Cardiac muscle cell (in vitro differentiated cells and primary cell): ENCODE data around the gene NLRP9. TPM values are rescaled to one million over a fixed set of nuclear protein-coding genes. Genes with fewer than 3 reads are reported as not detected.

Source experiments
- DNase-seq, 2 donors: peaks; one replicate each; pipeline versions ENCODE4 v3.0.0 to v3.0.0-alpha.2; 2010 to 2017; ENCODE audit warnings: low read depth in 1 of 2, low spot score in 1 of 2
- H3K27ac ChIP-seq: fragments of 200-600 bp; sonication (generic); 2 replicates; pipeline ENCODE4 v1.5.1; 2016
- H3K27me3 ChIP-seq: fragments of 200-600 bp; sonication (generic); 2 replicates; pipeline ENCODE4 v1.6.0; 2016; ENCODE audit warnings: control low read depth
- H3K36me3 ChIP-seq: fragments of 200-600 bp; sonication (generic); 2 replicates; pipeline ENCODE4 v1.5.1; 2016; ENCODE audit warnings: control low read depth
- H3K4me1 ChIP-seq: fragments of 200-600 bp; sonication (generic); 2 replicates; pipeline ENCODE4 v1.8.1; 2017; ENCODE audit warnings: low read depth, mild to moderate bottlenecking, mixed run types
- H3K4me3 ChIP-seq: fragments of 200-600 bp; sonication (generic); 2 replicates; pipeline ENCODE4 v1.5.1; 2016; ENCODE audit warnings: mild to moderate bottlenecking
- H3K9me3 ChIP-seq: fragments of 200-600 bp; sonication (generic); 2 replicates; pipeline ENCODE4 v1.5.1; 2017; ENCODE audit warnings: low read depth, mild to moderate bottlenecking, control low read depth
- polyA plus RNA-seq: library from polyadenylated mRNA; unstranded; fragments of >200 nt; fragmentation: Nextera tagmentation; extraction: Ambion mirVana; gene quantifications from 2 replicates; pipeline ENCODE4 v1.2.1, GENCODE V29; 2016
- total RNA-seq: library from RNA; depleted of rRNA; stranded (reverse); fragments of >200 nt; gene quantifications from 2 replicates; pipeline ENCODE4 v1.2.3, GENCODE V29; 2016
- TF ChIP-seq, protein P1 (sequence below): IDR thresholded peaks from 2 replicates; pipeline ENCODE4 v1.5.1; 2012; ENCODE audit warnings: low read depth, mild to moderate bottlenecking, low read length

Gene NLRP9
- total and polyA plus RNA-seq, 2 experiments from 2014 or later, result not detected

DNA sequence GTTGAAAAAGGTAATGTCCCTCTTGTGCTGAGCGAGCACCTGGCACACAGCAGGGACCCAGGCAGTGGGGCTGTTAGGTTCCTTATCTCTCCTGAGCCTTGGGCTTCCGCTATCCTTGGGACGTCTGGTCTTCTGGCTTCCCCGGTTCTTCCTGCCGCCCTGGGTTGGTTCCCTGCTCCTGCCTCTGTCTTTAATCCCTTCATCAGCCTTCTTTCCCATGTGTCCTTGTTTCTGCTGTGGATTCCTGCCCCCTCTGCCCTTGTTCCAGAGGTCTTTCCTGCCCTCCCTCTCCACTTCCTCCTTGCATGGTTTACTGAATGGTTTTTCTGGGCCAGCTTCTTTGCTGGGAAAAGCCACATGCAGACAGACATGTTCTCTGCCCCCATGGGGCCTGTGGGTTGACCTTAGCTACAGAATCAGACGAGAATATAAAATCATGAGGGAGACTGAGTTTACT is 60.6 kb downstream of the NLRP9 start:
- no peaks in the 10 kb centered on the region for H3K27me3 ChIP-seq
- peaks cover 16% of the 10 kb centered on the region for H3K36me3 ChIP-seq
- DNase-seq, result no peak
- no peak overlapping the region for H3K4me3 ChIP-seq
- TF ChIP-seq, protein P1, sequence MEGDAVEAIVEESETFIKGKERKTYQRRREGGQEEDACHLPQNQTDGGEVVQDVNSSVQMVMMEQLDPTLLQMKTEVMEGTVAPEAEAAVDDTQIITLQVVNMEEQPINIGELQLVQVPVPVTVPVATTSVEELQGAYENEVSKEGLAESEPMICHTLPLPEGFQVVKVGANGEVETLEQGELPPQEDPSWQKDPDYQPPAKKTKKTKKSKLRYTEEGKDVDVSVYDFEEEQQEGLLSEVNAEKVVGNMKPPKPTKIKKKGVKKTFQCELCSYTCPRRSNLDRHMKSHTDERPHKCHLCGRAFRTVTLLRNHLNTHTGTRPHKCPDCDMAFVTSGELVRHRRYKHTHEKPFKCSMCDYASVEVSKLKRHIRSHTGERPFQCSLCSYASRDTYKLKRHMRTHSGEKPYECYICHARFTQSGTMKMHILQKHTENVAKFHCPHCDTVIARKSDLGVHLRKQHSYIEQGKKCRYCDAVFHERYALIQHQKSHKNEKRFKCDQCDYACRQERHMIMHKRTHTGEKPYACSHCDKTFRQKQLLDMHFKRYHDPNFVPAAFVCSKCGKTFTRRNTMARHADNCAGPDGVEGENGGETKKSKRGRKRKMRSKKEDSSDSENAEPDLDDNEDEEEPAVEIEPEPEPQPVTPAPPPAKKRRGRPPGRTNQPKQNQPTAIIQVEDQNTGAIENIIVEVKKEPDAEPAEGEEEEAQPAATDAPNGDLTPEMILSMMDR, result no peak
- no peaks in the 10 kb centered on the region for H3K9me3 ChIP-seq
- H3K4me1 ChIP-seq, result peaks cover 13% of the 10 kb centered on the region
- H3K27ac ChIP-seq, result no peak overlapping the region

DNA sequence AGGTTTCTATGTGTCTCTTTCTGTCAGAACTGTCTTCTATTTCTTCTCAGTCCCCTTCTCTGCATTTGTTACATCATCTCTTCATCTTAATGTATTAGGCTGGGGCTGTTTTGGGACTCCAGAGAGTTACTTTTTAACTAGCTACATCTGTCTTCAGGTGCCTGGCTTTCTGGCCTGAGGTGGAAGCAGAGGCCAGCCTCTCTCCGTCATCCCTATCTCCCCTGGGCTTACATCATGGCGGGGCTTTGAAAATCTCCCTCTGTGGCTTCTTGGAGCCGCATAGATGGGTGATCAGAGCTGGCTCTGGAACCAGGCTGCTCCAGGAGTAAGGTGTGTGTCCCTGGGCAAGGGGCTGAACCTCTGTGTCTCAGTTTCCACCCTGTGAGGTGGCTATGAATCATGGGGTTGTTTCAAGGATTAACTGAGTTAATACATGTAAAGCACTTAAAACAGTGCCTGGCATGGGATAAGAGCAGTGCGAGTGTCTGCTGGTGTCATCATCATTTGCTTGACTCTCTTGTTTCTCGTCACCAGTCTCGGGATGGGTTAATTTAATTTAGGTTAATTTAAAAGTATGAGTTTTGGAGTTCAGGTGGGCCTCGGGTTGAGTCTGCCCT is 61.2 kb downstream of the NLRP9 start:
- Histone ChIP-seq H3K27ac (no peak overlapping the region), H3K9me3 (no peaks in the 10 kb centered on the region), H3K4me3 (no peak overlapping the region), H3K36me3 (peaks cover 16% of the 10 kb centered on the region), H3K4me1 (peaks cover 13% of the 10 kb centered on the region), H3K27me3 (no peaks in the 10 kb centered on the region)
- TF ChIP-seq, protein P1, result no peak
- no peak for DNase-seq

DNA sequence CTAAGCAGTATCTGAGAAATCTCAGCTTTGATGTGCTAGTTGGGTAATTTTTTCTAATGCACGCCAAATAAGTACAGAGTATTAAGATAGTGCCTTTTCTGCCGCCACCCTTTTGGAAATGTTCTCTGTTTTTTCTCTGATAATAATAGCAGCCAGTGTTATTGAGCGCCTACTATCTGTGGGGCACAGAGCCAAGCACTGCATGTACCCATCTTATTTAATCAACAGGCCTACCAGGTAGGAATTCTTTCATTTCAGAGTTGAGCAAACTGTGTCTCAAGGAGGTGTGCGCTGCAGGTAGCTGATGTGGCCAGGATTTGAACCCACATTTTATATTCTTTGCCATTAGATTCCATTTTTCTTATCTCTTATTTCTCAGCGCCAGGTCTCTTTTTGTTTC is 61.8 kb downstream of the NLRP9 start:
- H3K27me3 ChIP-seq, result no peaks in the 10 kb centered on the region
- no peak overlapping the region for H3K27ac ChIP-seq
- H3K36me3 ChIP-seq, result peaks cover 16% of the 10 kb centered on the region
- H3K4me1 ChIP-seq, result peaks cover 13% of the 10 kb centered on the region
- TF ChIP-seq, protein P1, result peak; percentile 19
- H3K4me3 ChIP-seq, result peak overlapping the region; percentile 88
- no peaks in the 10 kb centered on the region for H3K9me3 ChIP-seq
- DNase-seq, result peak in 1 of 2 donors; percentile 27

DNA sequence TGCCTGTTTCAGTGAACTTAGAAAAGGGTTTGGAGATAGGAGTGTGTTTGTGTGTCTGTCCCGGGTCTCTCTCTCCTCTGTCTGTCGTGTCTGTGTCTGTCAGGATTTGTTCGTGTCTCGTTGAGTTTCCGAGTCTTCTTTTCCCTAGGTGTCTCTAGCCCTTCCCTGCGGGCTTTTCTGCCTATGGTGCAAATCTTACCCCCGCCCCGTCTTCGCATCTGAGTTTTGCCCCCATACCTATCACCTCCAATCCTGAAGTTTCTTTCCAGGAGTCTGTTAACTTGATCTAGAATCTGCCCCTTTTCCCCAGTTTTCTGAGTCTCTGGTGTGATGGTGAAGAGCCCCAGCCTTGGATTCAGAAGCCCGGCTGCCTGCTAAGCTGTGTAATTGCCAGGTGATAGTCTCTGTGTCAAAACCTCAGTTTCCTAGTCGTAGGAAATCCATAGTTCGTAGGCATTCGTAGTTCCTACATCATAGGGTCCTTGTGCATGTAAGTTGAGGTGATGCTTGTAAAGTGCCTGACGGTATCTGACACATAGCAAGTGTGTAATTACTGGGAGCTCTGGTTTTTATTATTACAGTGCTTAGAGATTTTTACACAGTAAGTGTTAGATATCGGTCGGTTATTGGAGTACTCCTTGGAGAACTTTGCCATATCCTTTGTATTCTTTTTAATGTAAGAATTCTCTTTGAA is 62.4 kb downstream of the NLRP9 start:
- Histone ChIP-seq H3K4me1 (peaks cover 13% of the 10 kb centered on the region), H3K9me3 (no peaks in the 10 kb centered on the region), H3K27me3 (no peaks in the 10 kb centered on the region), H3K36me3 (peaks cover 16% of the 10 kb centered on the region), H3K27ac (peak overlapping the region; percentile 90), H3K4me3 (peak overlapping the region; percentile 88)
- no peak for DNase-seq
- TF ChIP-seq, protein P1, result no peak

DNA sequence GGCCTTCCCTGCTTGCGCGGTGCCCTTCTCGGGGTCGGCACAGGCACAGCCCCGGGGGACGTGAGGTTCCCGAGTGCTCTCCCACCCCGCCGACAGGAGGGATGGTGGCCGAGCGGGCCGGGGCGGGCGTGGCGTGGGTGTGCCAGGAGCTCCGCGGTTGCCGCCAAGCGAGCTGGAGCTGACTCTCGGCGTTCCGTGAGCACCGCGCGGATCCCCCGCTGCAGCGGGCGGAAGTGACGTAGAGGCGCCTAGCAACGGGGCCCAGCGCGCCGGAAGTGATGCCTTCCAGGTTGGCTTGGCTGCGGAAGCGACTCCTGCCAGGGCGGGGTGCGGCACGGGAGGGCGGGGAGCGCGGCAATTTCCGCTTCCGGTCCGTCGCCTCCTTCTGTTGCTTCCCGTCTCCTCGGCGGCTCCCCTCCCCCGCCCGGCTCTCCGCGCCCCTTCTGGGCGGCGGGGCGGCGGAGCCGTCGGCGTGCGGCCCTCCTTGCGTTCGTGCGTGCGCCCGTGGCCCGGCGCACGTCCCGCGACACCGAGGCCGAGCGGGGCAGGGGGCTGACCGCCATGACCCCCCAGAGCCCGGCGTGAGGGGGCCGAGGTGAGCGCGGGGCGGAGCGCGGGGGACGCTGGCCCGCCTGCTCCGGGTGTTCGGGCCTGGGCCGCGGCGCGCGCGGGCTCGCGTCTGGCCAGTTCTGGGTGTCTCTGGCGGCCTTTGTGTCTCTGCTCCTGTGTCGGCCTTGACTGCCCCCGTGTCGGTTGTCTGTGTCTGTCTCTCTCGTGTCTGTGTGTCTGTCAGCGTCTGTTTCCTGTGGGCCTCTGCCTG is 63.2 kb downstream of the NLRP9 start, which contains the start of gene EPN1:
TSS of gene EPN1 (plus strand) at position 386 of the 820 bp plus-strand sequence. CDS start 3,402 bp downstream, outside the sequence.
- Histone ChIP-seq H3K36me3 (peaks cover 16% of the 10 kb centered on the region), H3K4me1 (peaks cover 13% of the 10 kb centered on the region), H3K27ac (peak within 1 kb of the TSS; percentile 90), H3K9me3 (no peaks in the 10 kb centered on the region), H3K4me3 (peak within 1 kb of the TSS; percentile 88), H3K27me3 (no peaks in the 10 kb centered on the region)
- DNase-seq, result peak; percentile 98 to 99
- TF ChIP-seq, protein P1, result no peak
